Measurements from ENCODE around the gene IGF2.

DNA sequence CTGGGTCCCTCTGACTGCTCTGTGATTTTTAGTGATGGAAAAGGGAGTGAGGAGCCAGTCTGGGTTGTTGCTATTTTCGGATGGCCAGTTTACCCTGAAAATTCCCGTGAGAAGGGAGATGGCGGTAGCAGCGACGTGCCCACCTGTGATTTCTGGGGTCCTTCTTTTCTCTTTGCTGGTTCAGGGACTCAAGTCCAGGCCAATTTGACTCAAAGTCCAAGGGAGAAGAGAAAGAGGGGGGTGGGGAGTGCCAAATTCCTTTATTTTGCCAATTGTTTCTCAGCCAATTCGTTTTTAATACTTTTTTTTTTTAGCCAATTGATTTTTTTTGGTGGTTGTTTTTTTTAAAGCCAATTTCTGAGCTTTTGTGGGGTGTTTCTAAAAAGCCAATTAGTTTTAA, 6.9 kb downstream of the IGF2 start:
- TF ChIP-seq, protein P1, sequence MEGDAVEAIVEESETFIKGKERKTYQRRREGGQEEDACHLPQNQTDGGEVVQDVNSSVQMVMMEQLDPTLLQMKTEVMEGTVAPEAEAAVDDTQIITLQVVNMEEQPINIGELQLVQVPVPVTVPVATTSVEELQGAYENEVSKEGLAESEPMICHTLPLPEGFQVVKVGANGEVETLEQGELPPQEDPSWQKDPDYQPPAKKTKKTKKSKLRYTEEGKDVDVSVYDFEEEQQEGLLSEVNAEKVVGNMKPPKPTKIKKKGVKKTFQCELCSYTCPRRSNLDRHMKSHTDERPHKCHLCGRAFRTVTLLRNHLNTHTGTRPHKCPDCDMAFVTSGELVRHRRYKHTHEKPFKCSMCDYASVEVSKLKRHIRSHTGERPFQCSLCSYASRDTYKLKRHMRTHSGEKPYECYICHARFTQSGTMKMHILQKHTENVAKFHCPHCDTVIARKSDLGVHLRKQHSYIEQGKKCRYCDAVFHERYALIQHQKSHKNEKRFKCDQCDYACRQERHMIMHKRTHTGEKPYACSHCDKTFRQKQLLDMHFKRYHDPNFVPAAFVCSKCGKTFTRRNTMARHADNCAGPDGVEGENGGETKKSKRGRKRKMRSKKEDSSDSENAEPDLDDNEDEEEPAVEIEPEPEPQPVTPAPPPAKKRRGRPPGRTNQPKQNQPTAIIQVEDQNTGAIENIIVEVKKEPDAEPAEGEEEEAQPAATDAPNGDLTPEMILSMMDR (IDR thresholded peaks at IDR 0.05; ENCODE audit: poor library complexity, severe bottlenecking), result no peak
- TF ChIP-seq RAD21 (conservative IDR thresholded peaks at IDR 0.05), result no peak
